Measurements from ENCODE around the gene CAND2. TPM values are rescaled to one million over a fixed set of nuclear protein-coding genes. Genes with fewer than 3 reads are reported as not detected.

Gene CAND2
- 0.46 and 1.0 TPM in 2 replicates for total RNA-seq

DNA sequence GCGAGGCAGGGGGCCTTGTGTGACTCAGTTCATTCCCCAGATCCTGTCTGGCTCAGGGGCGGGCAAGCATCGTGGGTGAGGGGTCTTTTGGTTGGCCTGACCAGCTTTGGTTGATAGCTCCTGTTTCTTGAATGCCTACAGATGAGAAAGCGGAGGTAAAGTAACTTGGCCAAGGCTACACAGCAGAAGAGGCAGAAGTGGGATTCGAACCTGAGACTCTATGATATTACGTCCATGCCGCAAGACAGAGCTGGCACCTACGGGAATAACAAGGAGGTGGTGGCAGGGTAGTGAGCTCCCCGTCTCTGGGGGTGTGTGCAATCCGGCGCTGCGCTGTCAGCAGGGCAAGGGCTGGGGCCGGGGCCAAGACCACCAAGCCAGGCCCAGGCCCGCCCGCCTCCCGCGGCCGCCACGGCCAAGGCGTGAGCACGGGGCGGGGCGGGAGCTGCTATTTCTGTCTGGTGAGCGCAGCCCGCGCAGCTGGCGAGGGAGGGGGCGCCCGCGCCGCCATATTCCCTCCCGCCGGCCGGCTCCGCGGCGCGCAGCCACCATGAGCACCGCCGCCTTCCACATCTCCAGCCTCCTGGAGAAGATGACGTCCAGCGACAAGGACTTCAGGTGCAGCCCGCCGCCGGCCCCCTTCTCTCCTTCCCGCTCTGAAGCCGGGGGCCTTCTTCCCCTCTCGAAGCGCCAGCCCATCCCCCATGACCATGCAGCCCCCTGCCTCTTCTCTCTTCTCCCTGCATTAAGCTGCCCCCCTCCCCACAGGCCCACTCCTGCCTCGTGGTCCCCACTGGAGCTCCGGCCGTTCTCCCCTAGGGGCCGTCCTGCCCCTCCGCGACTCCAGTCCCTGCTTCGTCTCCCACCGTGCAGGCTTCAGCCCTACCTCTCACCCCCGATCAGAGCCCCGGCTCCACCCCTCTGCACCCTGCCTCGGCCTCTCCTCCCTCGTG is at the start of gene CAND2:
CAND2 (plus strand) TSS at position 510 of the 953 bp plus-strand sequence; CDS start at position 551, 41 bp downstream.

DNA sequence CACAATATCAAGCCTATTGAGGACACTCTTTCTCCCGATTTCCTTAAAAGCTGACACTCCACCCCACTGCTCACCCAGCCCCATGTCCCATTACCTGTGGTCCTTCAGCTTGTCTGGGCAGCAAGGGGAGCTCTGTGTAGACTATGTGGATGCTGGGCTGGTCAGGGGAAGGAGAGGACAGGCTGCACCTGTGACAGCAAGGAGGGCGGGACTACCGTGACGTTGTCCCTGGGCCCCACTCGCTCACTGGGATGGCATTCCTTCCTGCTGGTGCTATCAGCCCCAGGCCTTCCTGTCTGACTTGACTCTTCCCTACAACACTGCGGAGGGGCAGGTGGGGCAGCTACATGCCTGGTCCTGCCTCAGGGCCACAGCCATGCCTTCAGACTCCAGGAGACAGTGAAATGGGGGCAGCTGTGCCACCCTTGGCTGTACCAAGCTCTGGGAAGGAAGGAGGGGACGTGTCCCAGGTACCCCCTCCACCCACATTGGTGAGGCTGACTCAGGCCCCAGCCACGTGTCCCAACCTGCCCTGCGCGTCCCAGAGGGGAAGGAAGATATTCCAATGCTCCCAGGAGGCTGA is 37.3 kb upstream of the CAND2 start, which contains the start of gene TMEM40:
TMEM40 (minus strand) TSS at position 163 of the 583 bp plus-strand sequence. CDS start 9,427 bp downstream, outside the sequence.

DNA sequence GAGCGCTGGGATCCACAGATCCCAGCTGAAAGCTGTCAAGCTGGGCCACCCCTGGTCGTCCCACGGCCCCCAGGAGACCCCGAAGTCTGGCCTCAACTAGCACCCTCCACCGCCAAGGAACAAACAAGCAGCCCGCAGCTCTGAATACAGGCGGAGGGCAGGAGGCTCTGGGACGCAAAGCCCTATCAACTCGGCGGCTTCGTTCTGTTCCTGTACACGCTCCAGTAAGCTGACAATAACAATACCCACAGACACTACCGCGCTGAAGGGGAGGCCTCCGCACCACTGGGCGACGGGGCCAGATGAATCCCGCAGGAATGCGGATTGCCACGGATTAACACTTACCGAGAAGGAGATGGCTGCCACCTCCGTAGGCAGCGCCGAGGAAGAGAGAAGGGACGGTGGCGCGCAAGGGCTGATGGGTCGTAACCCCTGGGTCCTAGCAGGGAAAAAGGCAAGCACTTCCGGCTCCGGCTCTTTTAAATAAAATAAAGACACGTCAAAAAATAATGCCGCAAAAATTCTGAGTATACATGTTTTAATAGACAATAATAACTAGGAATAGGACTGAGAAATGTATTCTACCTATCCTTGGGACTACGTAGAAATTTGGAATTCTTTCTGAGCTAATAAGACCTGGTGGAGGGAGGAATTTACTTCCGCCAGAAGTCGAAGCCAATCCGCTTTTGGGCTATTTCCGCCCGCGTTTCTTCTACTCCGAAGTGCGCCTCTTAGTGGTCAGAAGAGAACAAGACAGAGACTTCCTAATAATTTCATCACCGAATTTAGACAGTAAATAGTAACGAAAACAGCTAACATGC is 44.9 kb downstream of the CAND2 start, which contains the start of gene RPL32:
RPL32 (minus strand) TSS at position 417 of the 821 bp plus-strand sequence. CDS start 1,328 bp downstream, outside the sequence.

Other genes starting within 250 kb of the CAND2 start
- gene MKRN2, start 239.6 kb upstream of the CAND2 start, total RNA-seq = 25.1 and 29.0 TPM in 2 replicates
- 46.6 and 52.0 TPM in 2 replicates for gene RAF1, start 132.6 kb upstream of the CAND2 start, total RNA-seq
- 30.8 and 68.6 TPM in 2 replicates for gene TMEM40, start 37.4 kb upstream of the CAND2 start, total RNA-seq
- 2,452 and 2,871 TPM in 2 replicates for gene RPL32, start 44.9 kb downstream of the CAND2 start, total RNA-seq

Data from hair follicular keratinocyte (primary cell).